IMR-90 (cell line): ENCODE results near the gene RABIF. TPM values are rescaled to one million over a fixed set of nuclear protein-coding genes. Genes with fewer than 3 reads are reported as not detected.

ENCODE experiments used
- ATAC-seq: fragments of 200-7000 bp; cut with Tn5 transposase; 2 replicates; pipeline ENCODE4 v1.9.1; 2020; ENCODE audit warnings: low read depth, mild to moderate bottlenecking, moderate library complexity
- BruUV-seq: library from RNA; stranded (reverse); fragments of 400-500 nt; replicated peaks from 2 replicates; lab custom pipeline; 2021; lab: Mats Ljungman, UMichigan
- CTCF ChIA-PET: fragments of 300-600 bp; formaldehyde crosslinking; extraction: SDS; loops from one replicate; lab custom pipeline; 2021; ENCODE audit warnings: antibody characterized with exemption; lab: Yijun Ruan, JAX
- POLR2A ChIA-PET: fragments of 300-600 bp; sonication (Branson Sonifier 250); formaldehyde crosslinking; loops from one replicate; lab custom pipeline; 2022; ENCODE audit warnings: antibody characterized with exemption; ENCODE audit not compliant: unreplicated experiment; lab: Charles Lee
- DNase-seq: peaks from one replicate; pipeline ENCODE4 v3.0.0; 2013
- H2AFZ ChIP-seq: replicated peaks from 2 replicates; pipeline ENCODE3; 2013; ENCODE audit warnings: low read length, mild to moderate bottlenecking; ENCODE audit not compliant: poor library complexity
- H2AK5ac ChIP-seq: 2 replicates; pipeline ENCODE4 v1.6.1; 2013; ENCODE audit warnings: low read depth, low read length, inconsistent platforms
- H2AK9ac ChIP-seq: replicated peaks from 2 replicates; pipeline ENCODE3; 2013; ENCODE audit warnings: mild to moderate bottlenecking, low read depth, low read length, moderate library complexity; ENCODE audit not compliant: poor library complexity
- H2BK120ac ChIP-seq: 2 replicates; pipeline ENCODE4 v1.6.1; 2013; ENCODE audit warnings: low read depth, low read length, inconsistent platforms
- H2BK15ac ChIP-seq: 3 replicates; pipeline ENCODE4 v1.6.1; 2013; ENCODE audit warnings: low read depth, low read length, inconsistent platforms
- H2BK20ac ChIP-seq: 2 replicates; pipeline ENCODE4 v1.6.1; 2013; ENCODE audit warnings: low read depth, mild to moderate bottlenecking, inconsistent platforms, low read length, moderate library complexity
- H2BK5ac ChIP-seq: 2 replicates; pipeline ENCODE4 v1.6.1; 2013; ENCODE audit warnings: mild to moderate bottlenecking, low read depth, low read length, inconsistent platforms; ENCODE audit not compliant: poor library complexity, severe bottlenecking
- H3K14ac ChIP-seq: replicated peaks from 2 replicates; pipeline ENCODE4 v1.6.1; 2013; ENCODE audit warnings: low read depth, low read length, inconsistent platforms
- H3K18ac ChIP-seq: 2 replicates; pipeline ENCODE4 v1.6.1; 2013; ENCODE audit warnings: low read depth, low read length, control low read depth
- H3K23ac ChIP-seq: 2 replicates; pipeline ENCODE4 v1.6.1; 2013; ENCODE audit warnings: low read depth, low read length, inconsistent platforms
- H3K27ac ChIP-seq: 2 replicates; pipeline ENCODE4 v1.5.1; 2013; ENCODE audit warnings: mild to moderate bottlenecking, control low read depth, low read length; ENCODE audit not compliant: insufficient read depth
- H3K27me3 ChIP-seq: 2 replicates; pipeline ENCODE4 v1.6.1; 2013; ENCODE audit warnings: low read length; ENCODE audit not compliant: control insufficient read depth, insufficient read depth
- H3K36me3 ChIP-seq: 2 replicates; pipeline ENCODE4 v1.6.1; 2013; ENCODE audit warnings: low read length, mixed read lengths; ENCODE audit not compliant: control insufficient read depth, insufficient read depth
- H3K4ac ChIP-seq: 2 replicates; pipeline ENCODE4 v1.6.1; 2013; ENCODE audit warnings: low read depth, low read length, inconsistent platforms
- H3K4me1 ChIP-seq: 2 replicates; pipeline ENCODE4 v1.6.1; 2013; ENCODE audit warnings: low read length, mixed read lengths; ENCODE audit not compliant: control insufficient read depth, insufficient read depth
- H3K4me2 ChIP-seq: 2 replicates; pipeline ENCODE4 v1.6.1; 2013; ENCODE audit warnings: low read depth, mild to moderate bottlenecking, control low read depth, low read length, moderate library complexity
- H3K4me3 ChIP-seq: 2 replicates; pipeline ENCODE4 v1.5.1; 2013; ENCODE audit warnings: low read depth, mild to moderate bottlenecking, control low read depth, low read length, moderate library complexity; ENCODE audit not compliant: insufficient read depth
- H3K56ac ChIP-seq: 2 replicates; pipeline ENCODE4 v1.6.1; 2013; ENCODE audit warnings: low read length, inconsistent platforms; ENCODE audit not compliant: insufficient read depth; ENCODE audit errors: extremely low read depth
- H3K79me1 ChIP-seq, 2 experiments: 2 replicates each; pipeline ENCODE4 v1.6.1; 2013; ENCODE audit warnings: low read length in 2 of 2, inconsistent platforms in 1 of 2, low read depth in 1 of 2
- H3K9ac ChIP-seq: 2 replicates; pipeline ENCODE4 v1.6.1; 2013; ENCODE audit warnings: low read depth, low read length, control low read depth
- H3K9me1 ChIP-seq: 2 replicates; pipeline ENCODE4 v1.6.1; 2013; ENCODE audit warnings: low read length, inconsistent platforms; ENCODE audit not compliant: insufficient read depth
- H3K9me3 ChIP-seq: 2 replicates; pipeline ENCODE4 v1.6.1; 2013; ENCODE audit warnings: low read length; ENCODE audit not compliant: control insufficient read depth, insufficient read depth
- H4K20me1 ChIP-seq: 2 replicates; pipeline ENCODE4 v1.6.1; 2013; ENCODE audit warnings: low read length, inconsistent platforms; ENCODE audit not compliant: insufficient read depth
- H4K5ac ChIP-seq: 2 replicates; pipeline ENCODE4 v1.6.1; 2013; ENCODE audit warnings: mild to moderate bottlenecking, low read depth, low read length, control low read depth
- H4K8ac ChIP-seq, 2 experiments: 2 replicates each; pipeline ENCODE4 v1.6.1; 2013; ENCODE audit warnings: low read depth in 2 of 2, low read length in 2 of 2, control low read depth in 1 of 2, inconsistent platforms in 1 of 2
- H4K91ac ChIP-seq: 2 replicates; pipeline ENCODE4 v1.6.1; 2013; ENCODE audit warnings: low read depth, low read length, inconsistent platforms; ENCODE audit not compliant: insufficient read depth
- BHLHE40 ChIP-seq: fragments of 150-350 bp; IDR thresholded peaks from 2 replicates; pipeline ENCODE4 v1.6.1; 2016; ENCODE audit warnings: mild to moderate bottlenecking, low read depth, low read length
- CEBPB ChIP-seq: IDR thresholded peaks from 2 replicates; pipeline ENCODE4 v1.6.1; 2012; ENCODE audit warnings: low read depth, low read length, improper control_type of control experiment
- CTCF ChIP-seq: conservative IDR thresholded peaks from 2 replicates; pipeline ENCODE4 v1.5.1; 2012; ENCODE audit warnings: mild to moderate bottlenecking, low read depth, low read length, improper control_type of control experiment
- MAFK ChIP-seq: IDR thresholded peaks from 2 replicates; pipeline ENCODE4 v1.6.1; 2012; ENCODE audit warnings: low read depth, low read length, improper control_type of control experiment
- MXI1 ChIP-seq: IDR thresholded peaks from 2 replicates; pipeline ENCODE4 v1.6.1; 2012; ENCODE audit warnings: low read depth, mild to moderate bottlenecking, low read length, moderate library complexity, borderline replicate concordance
- NFE2L2 ChIP-seq: fragments of 150-350 bp; IDR thresholded peaks from 2 replicates; pipeline ENCODE4 v1.6.1; 2016; ENCODE audit warnings: low read depth, mild to moderate bottlenecking, low read length
- POLR2A ChIP-seq: IDR thresholded peaks from 2 replicates; pipeline ENCODE4 v1.6.1; 2012; ENCODE audit warnings: mild to moderate bottlenecking, low read depth, low read length
- RAD21 ChIP-seq: IDR thresholded peaks from 2 replicates; pipeline ENCODE4 v1.6.1; 2012; ENCODE audit warnings: low read length, improper control_type of control experiment
- RFX5 ChIP-seq: IDR thresholded peaks from 2 replicates; pipeline ENCODE4 v1.8.0; 2012; ENCODE audit warnings: low read depth, mild to moderate bottlenecking, low read length, moderate library complexity
- SMC3 ChIP-seq: fragments of 150-350 bp; IDR thresholded peaks from 2 replicates; pipeline ENCODE4 v1.6.1; 2016; ENCODE audit warnings: low read depth, mild to moderate bottlenecking, antibody characterized with exemption, low read length, moderate library complexity
- USF2 ChIP-seq: fragments of 150-350 bp; IDR thresholded peaks from 2 replicates; pipeline ENCODE4 v1.6.1; 2017; ENCODE audit warnings: mild to moderate bottlenecking, antibody characterized with exemption, low read length, low read depth
- WGBS, 2 experiments: methylation state at CpG; one replicate each; pipeline versions ENCODE4 v1.1.5 to v1.1.7; 2013; ENCODE audit warnings: missing lambda C conversion rate in 2 of 2; ENCODE audit not compliant: insufficient read length in 1 of 2; ENCODE audit errors: extremely low coverage in 2 of 2; 5-methylcytosine and 5-hydroxymethylcytosine counted together
- dilution Hi-C: fragments of 300-500 bp; cut with HindIII; formaldehyde crosslinking; loops from one replicate; pipeline ENCODE4 v1.14.3; 2018; ENCODE audit warnings: low sequenced_read_pairs; ENCODE audit not compliant: unreplicated experiment
- in situ Hi-C: fragments of 300-500 bp; cut with MboI; formaldehyde crosslinking; loops from 3 replicates; pipeline ENCODE4 v1.14.3; 2019; ENCODE audit warnings: low sequenced_read_pairs, inconsistent platforms, mixed read lengths
- intact Hi-C: fragments of 100-400 bp; cut with micrococcal nuclease; formaldehyde crosslinking; loops from 2 replicates; pipeline ENCODE4 v1.10.0; 2022
- polyA plus RNA-seq, 3 experiments: library from polyadenylated mRNA; depleted of rRNA; stranded (reverse); fragments of >200 nt; gene quantifications; 2 replicates each; pipeline ENCODE4 v1.2.3, GENCODE V29; 2012; ENCODE audit warnings: low replicate concordance in 1 of 3
- total RNA-seq: library from RNA; depleted of rRNA; stranded (reverse); fragments of >200 nt; gene quantifications from 2 replicates; pipeline ENCODE4 v1.2.3, GENCODE V29; 2012
- TF ChIP-seq, protein P1 (sequence below): fragments of 150-350 bp; IDR thresholded peaks from 2 replicates; pipeline ENCODE4 v1.6.1; 2016; ENCODE audit warnings: low read depth, mild to moderate bottlenecking, low read length, moderate library complexity, borderline replicate concordance

The RABIF gene
- total and polyA plus RNA-seq, 2 of the 4 experiments (the other 2 are of a cell fraction): 4.8 to 7.9 TPM

DNA sequence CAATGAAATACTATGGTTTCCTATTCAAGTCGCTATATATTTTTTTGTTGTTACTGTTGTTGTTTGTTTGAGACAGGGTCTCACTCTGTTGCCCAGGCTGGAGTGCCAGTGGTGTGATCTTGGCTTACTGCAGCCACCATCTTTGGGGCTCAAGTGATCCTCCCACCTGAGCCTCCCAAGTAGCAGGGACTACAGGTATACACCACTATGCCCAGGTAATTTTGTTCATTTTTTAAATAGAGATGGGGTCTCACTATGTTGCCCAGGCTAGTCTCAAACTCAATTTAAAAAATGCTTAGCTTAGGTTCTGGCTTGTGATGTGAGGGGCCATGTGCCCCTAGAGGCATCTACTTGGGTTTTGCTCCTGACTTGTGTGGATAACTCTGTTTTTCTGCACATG lies 9.8 kb downstream of the RABIF start:
- ChIA-PET POLR2A (no interaction called here), CTCF (no interaction called here)
- H2AFZ ChIP-seq: no peak overlapping the region
- H3K27ac ChIP-seq: no peak overlapping the region
- no peak overlapping the region for H3K4me2 ChIP-seq
- H3K4me3 ChIP-seq: no peak overlapping the region
- H2AK5ac ChIP-seq: no peak overlapping the region
- no peak overlapping the region for H3K18ac ChIP-seq
- no peak overlapping the region for H2BK15ac ChIP-seq
- H3K4me1 ChIP-seq: no peaks in the 10 kb centered on the region
- no peak overlapping the region for H2BK5ac ChIP-seq
- no peak for DNase-seq
- H3K9ac ChIP-seq: no peak overlapping the region
- WGBS, 2 experiments: no CpG with 5 or more reads among the region's 1 CpG
- no peak overlapping the region for H4K5ac ChIP-seq
- H3K79me1 ChIP-seq: peaks cover 3 to 15% of the 10 kb centered on the region in 2 experiments
- TF ChIP-seq USF2 (no peak), MAFK (no peak), POLR2A (no peak), BHLHE40 (no peak), CTCF (no peak), RAD21 (no peak), NFE2L2 (no peak), MXI1 (no peak), RFX5 (no peak), SMC3 (no peak), CEBPB (no peak)
- TF ChIP-seq, protein P1, sequence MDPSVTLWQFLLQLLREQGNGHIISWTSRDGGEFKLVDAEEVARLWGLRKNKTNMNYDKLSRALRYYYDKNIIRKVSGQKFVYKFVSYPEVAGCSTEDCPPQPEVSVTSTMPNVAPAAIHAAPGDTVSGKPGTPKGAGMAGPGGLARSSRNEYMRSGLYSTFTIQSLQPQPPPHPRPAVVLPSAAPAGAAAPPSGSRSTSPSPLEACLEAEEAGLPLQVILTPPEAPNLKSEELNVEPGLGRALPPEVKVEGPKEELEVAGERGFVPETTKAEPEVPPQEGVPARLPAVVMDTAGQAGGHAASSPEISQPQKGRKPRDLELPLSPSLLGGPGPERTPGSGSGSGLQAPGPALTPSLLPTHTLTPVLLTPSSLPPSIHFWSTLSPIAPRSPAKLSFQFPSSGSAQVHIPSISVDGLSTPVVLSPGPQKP: no peak
- intact Hi-C loops (no loop called here), in situ Hi-C loops (no loop called here), dilution Hi-C loops (no loop called here)
- H3K9me1 ChIP-seq: peaks cover 4% of the 10 kb centered on the region; the same call in 1 of the 2 replicates
- no peak overlapping the region for H4K91ac ChIP-seq
- no TSS peak for BruUV-seq
- no peak overlapping the region for H2BK120ac ChIP-seq
- no peaks in the 10 kb centered on the region for H3K9me3 ChIP-seq
- H3K23ac ChIP-seq: no peak overlapping the region
- H3K14ac ChIP-seq: no peak overlapping the region
- no peak overlapping the region for H4K8ac ChIP-seq
- peaks cover 5% of the 10 kb centered on the region; the same call in 1 of the 2 replicates for H4K20me1 ChIP-seq
- ATAC-seq: no peak
- no peak overlapping the region for H2AK9ac ChIP-seq
- H3K36me3 ChIP-seq: peaks cover 4% of the 10 kb centered on the region
- no peak overlapping the region for H3K56ac ChIP-seq
- no peak overlapping the region for H2BK20ac ChIP-seq
- H3K27me3 ChIP-seq: no peaks in the 10 kb centered on the region
- no peak overlapping the region for H3K4ac ChIP-seq
